ENCODE measurements around the gene EIF4B. TPM values are rescaled to one million over a fixed set of nuclear protein-coding genes. Genes with fewer than 3 reads are reported as not detected.
A peak's percentile ranks its signal among the peaks of the same experiment; 100 is the strongest.

The EIF4B gene, protein sequence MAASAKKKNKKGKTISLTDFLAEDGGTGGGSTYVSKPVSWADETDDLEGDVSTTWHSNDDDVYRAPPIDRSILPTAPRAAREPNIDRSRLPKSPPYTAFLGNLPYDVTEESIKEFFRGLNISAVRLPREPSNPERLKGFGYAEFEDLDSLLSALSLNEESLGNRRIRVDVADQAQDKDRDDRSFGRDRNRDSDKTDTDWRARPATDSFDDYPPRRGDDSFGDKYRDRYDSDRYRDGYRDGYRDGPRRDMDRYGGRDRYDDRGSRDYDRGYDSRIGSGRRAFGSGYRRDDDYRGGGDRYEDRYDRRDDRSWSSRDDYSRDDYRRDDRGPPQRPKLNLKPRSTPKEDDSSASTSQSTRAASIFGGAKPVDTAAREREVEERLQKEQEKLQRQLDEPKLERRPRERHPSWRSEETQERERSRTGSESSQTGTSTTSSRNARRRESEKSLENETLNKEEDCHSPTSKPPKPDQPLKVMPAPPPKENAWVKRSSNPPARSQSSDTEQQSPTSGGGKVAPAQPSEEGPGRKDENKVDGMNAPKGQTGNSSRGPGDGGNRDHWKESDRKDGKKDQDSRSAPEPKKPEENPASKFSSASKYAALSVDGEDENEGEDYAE
- total RNA-seq, result 100 to 1,000 TPM; 301 to 684 TPM
- 100 to 1,000 TPM in 1 of 2 donors, 10 to 100 TPM in 1; 81.9 to 139 TPM for polyA plus RNA-seq
- long read RNA-seq, donor 1, full-length matches to known transcripts, result 96 of 227 reads
- long read RNA-seq, donor 1, partial matches to known transcripts, result 131 of 227 reads
- long read RNA-seq, donor 1, other reads (novel, unspliced or antisense), result 0 of 227 reads
- long read RNA-seq, donor 2, full-length matches to known transcripts, result 13 of 57 reads
- long read RNA-seq, donor 2, partial matches to known transcripts, result 44 of 57 reads
- long read RNA-seq, donor 2, other reads (novel, unspliced or antisense), result 0 of 57 reads
- long read RNA-seq, donor 3, full-length matches to known transcripts, result 48 of 119 reads
- long read RNA-seq, donor 3, partial matches to known transcripts, result 71 of 119 reads
- long read RNA-seq, donor 3, other reads (novel, unspliced or antisense), result 0 of 119 reads
- long read RNA-seq, donor 4, full-length matches to known transcripts, result 12 of 48 reads
- long read RNA-seq, donor 4, partial matches to known transcripts, result 36 of 48 reads
- long read RNA-seq, donor 4, other reads (novel, unspliced or antisense), result 0 of 48 reads
- long read RNA-seq, donor 5, full-length matches to known transcripts, result 71 of 189 reads
- long read RNA-seq, donor 5, partial matches to known transcripts, result 118 of 189 reads
- long read RNA-seq, donor 5, other reads (novel, unspliced or antisense), result 0 of 189 reads

DNA sequence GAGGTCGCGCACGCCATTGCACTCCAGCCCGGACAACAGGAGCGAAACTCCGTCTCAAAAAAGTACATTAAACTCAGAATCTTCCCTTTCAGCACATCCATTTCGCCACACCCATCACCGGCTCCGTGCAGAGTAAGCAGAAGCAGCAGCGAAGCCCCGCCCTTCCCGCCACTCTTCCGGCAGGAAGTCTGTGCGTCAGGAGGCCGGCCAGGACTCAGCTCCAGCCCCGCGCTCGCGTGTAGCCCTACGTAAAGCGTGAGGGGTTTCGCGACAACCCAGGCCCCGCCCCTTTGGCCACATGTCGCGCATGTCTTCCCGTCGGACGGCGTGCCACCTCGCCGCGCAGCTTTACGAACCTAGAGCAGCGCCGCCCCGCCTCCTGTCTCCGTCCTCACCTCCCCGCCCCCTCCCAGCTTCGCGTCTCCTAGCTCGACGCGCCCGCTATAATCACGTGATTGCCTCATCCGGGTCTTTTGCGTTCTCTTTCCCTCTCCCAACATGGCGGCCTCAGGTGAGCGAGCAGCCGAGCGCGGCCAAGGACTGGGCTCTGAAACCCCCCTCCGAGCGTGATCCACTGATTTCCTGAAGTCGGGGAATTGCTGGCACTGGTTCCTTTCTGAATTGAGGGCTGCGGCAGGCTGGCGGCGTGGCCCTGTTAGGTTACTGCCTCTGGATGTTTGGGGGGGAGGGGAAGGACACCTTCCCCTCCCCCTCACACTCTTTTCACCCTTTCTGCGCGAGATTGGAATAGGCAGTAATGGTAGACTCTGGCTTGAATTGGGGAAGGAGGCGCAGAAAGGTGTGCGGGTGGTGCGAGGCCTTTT, at the start of gene EIF4B:
TSS of gene EIF4B (plus strand) at position 471 of the 824 bp plus-strand sequence. CDS start at position 499, 28 bp downstream.
- TF ChIP-seq, protein P1, sequence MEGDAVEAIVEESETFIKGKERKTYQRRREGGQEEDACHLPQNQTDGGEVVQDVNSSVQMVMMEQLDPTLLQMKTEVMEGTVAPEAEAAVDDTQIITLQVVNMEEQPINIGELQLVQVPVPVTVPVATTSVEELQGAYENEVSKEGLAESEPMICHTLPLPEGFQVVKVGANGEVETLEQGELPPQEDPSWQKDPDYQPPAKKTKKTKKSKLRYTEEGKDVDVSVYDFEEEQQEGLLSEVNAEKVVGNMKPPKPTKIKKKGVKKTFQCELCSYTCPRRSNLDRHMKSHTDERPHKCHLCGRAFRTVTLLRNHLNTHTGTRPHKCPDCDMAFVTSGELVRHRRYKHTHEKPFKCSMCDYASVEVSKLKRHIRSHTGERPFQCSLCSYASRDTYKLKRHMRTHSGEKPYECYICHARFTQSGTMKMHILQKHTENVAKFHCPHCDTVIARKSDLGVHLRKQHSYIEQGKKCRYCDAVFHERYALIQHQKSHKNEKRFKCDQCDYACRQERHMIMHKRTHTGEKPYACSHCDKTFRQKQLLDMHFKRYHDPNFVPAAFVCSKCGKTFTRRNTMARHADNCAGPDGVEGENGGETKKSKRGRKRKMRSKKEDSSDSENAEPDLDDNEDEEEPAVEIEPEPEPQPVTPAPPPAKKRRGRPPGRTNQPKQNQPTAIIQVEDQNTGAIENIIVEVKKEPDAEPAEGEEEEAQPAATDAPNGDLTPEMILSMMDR (IDR thresholded peaks at IDR 0.05; ENCODE audit: control extremely low read depth, extremely low read depth), result no peak
- 0% methylated on average over 64 of the region's 64 CpGs for WGBS, 2 donors

GRCh38 chr12:52956987-52957386, 49.3 kb upstream of the EIF4B start:
- TF ChIP-seq, protein P1 (IDR thresholded peaks at IDR 0.05; ENCODE audit: control extremely low read depth, extremely low read depth), result no peak
- Histone ChIP-seq H3K27ac (ENCODE audit: low read depth in 1 of 2, low read length in 1 of 2) (no peak overlapping the region), H3K36me3 (ENCODE audit: control insufficient read depth in 4 of 4, insufficient read depth in 4 of 4, low read length in 4 of 4) (peaks cover 0 to under 1% (median 0%) of the 10 kb centered on the region in 4 donors), H3K9ac (ENCODE audit: insufficient read depth in 1 of 2, low read length in 2 of 2) (no peak overlapping the region), H3K9me3 (ENCODE audit: control insufficient read depth in 4 of 4, insufficient read depth in 3 of 4, low read length in 3 of 4) (no peaks in the 10 kb centered on the region), H3K4me1 (ENCODE audit: control insufficient read depth in 5 of 5, insufficient read depth in 5 of 5, low read length in 5 of 5) (no peaks in the 10 kb centered on the region), H3K4me3 (no peak overlapping the region), H3K27me3 (ENCODE audit: control insufficient read depth in 3 of 3, insufficient read depth in 3 of 3, low read length in 2 of 3) (no peaks in the 10 kb centered on the region)
- 42 to 54% methylated on average over 5 of the region's 5 CpGs for WGBS, 2 donors
- no peak for DNase-seq
- ATAC-seq (ENCODE audit: insufficient read depth, low FRiP score), result no peak

More for the DNA sequence above, at the start of gene EIF4B:
- Histone ChIP-seq H3K9me3 (ENCODE audit: control insufficient read depth in 4 of 4, insufficient read depth in 3 of 4, low read length in 3 of 4) (no peaks in the 10 kb centered on the region), H3K36me3 (ENCODE audit: control insufficient read depth in 4 of 4, insufficient read depth in 4 of 4, low read length in 4 of 4) (peaks cover 0 to 6% (median 0%) of the 10 kb centered on the region in 4 donors), H3K9ac (ENCODE audit: insufficient read depth in 1 of 2, low read length in 2 of 2) (peak within 1 kb of the TSS; percentile 68 to 89), H3K4me1 (ENCODE audit: control insufficient read depth in 5 of 5, insufficient read depth in 5 of 5, low read length in 5 of 5) (peaks cover 6 to 25% (median 17%) of the 10 kb centered on the region in 5 donors), H3K27me3 (ENCODE audit: control insufficient read depth in 3 of 3, insufficient read depth in 3 of 3, low read length in 2 of 3) (no peaks in the 10 kb centered on the region), H3K4me3 (peak within 1 kb of the TSS; percentile 96), H3K27ac (ENCODE audit: low read depth in 1 of 2, low read length in 1 of 2) (peak within 1 kb of the TSS; percentile 83 to 93)
- peak; percentile 100 for DNase-seq
- peak; percentile 98 for ATAC-seq (ENCODE audit: insufficient read depth, low FRiP score)

Measured in lung (tissue), 16 donors.